ENCODE measurements around the gene ASB7.

GRCh38 chr15:100602823-100603393, 519 bp downstream of the ASB7 start:
- TF ChIP-seq CTCF (IDR thresholded peaks at IDR 0.05): no peak
- no peak for TF ChIP-seq POLR2A (IDR thresholded peaks at IDR 0.05)

All from lower leg skin (tissue), 3 donors.